ENCODE measurements around the gene ROS1. TPM values are rescaled to one million over a fixed set of nuclear protein-coding genes. Genes with fewer than 3 reads are reported as not detected.
"Not testable (repeated sequence)": the region's sequence is repeated elsewhere in the genome, so short reads cannot be mapped to it uniquely, and the experiment has no call there.

The ROS1 gene
- total RNA-seq, 1 donor from 2014 or later = under 0.01 TPM

DNA sequence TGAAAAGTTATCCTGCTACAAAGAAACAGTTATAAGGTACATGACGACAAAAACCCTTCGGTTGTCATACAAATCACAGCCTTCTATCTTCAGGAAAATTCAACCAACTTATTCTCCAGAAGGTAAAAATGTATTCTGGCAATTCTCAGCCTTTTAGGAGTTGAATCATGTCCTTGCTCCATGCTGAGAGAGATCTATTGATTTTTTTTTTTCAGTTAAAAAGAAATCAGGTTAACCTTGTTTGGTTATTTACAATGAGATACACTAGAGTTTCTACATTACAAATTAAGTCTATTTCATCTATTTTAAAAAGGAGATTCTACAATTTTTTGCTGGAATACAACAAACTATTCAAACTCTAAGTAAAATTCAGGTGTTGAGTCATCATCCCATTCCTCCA is 45.4 kb downstream of the ROS1 start:
- DNase-seq = no peak

DNA sequence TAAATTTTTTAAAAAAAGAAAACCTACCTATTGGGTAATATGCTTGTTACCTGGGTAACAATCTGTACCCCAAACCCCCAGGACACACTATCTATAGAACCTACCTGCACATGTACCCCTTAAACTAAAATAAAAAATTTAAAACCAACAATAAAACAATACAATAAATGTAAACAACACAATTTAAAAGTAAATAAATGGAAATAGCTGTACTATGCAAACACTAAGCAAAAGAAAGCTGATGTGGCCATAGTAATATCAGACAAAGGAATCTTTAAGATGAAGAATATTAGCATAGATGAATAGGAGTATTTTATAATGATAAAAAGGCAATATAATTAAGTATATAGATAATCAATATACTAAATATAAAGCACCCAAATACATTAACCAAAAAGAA is 50.3 kb downstream of the ROS1 start:
- no peak for DNase-seq

DNA sequence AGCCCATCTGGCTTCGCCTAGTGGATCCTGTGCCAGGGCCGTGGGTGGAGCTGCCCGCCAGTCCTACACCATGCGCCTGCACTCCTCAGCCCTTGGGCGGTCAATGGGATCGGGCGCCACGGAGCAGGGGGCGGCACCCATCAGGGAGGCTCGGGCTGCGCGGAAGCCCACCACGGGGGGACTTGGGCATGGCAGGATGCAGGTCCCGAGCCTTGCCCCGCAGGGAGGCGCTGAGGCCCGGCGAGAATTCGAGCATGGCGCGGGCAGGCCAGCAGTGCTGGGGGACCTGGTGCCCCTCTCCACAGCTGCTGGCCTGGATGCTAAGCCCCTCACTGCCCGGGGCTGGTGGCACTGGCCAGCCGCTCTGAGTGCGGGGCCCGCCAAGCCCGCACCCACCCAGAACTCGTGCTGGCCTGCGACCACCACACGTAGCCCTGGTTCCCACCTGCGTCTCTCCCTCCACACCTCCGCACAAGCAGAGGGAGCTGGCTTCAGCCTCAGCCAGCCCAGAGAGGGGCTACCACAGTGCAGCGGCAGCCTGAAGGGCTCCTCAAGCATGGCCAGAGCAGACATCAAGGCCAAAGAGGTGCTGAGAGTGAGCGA is 52.4 kb downstream of the ROS1 start:
- no peak for DNase-seq

DNA sequence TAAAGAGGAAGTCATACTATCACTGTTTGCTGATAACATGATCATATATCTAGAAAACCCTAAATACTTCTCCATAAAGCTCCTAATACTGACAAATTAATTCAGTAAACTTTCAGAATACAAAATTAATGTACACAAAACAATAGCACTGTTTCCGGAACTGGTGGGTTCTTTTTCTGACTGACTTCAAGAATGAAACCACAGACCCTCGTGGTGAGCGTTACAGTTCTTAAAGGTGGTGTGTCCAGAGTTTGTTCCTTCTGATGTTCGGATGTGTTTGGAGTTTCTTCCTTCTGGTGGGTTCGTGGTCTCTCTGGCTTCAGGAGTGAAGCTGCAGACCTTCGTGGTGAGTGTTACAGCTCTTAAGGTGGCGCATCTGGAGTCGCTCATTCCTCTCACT is 53.5 kb downstream of the ROS1 start:
- not testable (repeated sequence) for DNase-seq

DNA sequence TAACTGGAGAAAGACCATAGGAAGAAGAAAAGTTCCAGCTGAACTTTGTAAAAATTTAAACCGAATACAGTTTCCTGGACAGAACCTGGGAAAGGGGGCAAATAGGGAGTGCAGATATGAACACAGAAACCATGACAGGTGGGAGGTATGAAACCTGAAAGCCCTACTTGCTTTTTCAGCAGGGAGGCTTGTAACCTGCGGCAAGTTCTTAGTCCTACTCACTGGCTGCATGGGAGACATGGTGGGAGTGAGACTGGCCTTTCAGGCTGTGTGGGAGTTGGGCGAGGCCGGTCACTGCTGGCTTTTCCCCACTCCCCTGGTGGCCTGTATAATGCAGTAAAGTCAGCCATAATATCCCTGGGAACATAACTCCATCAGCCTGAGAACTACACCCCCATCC is 54.2 kb downstream of the ROS1 start:
- no peak for DNase-seq

DNA sequence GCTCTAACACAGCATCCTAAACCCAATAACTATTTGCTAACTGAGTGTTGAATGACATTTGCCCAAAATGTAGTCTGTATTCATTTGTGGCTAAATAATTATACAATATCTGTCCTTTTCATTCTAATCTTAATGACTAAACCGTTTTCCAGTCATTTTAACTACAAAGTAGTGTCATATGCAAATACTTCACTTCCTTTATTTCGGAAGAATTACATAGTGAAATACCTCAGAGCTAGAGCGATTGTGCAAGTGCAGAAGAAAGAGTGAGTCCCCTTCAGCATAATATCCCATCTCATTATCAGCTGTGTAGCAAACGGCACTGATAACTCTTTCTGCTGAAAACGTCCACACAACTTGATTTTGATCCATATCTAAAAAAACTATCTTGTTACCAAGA is 66.2 kb downstream of the ROS1 start:
- no peak for DNase-seq

DNA sequence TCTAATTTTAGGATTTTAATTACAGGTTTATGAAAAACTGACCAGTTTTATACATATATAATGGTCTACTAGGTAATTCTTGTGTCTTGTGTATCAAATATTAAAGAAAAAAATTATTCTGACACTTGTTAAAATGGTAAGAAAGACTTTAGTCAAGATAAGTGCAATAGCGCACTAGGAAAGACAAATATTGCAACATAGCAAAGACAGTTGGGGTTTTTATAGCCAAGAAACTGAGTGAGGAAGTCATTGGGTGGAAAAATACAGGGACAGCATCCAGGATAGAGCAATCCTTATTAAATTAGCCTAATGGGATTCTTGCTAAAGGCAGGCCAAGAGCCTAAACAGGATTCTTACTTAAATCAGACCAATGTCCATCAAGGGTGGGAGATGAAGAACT is 71.1 kb downstream of the ROS1 start:
- no peak for DNase-seq

DNA sequence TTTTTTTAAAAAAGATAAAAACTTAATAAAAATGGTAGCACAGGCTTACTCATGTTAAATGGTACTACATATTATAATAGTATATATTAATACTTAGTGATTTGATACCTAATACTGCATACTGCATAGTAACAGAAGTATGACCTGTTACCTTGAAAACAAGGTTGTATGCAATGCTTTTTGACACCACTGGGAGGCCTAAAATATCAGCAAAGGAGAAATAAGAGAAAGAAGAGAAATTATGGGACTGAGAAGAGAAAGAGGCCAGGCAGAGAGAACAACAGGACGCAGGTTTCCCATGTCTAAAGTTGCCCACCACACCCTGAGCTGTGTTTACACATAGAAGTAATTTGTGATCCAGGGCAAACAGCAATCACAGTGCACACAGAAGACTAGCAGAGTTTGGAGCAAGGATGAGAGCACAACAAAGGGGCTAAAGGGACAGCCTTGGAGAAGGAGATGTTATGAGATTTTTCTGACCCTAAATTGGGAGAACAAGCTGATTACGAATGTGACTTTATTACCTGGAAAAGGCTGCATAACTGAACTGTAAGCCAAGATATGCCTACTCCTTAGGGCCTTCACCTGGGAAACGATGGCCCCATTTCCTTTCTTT is 73.2 kb downstream of the ROS1 start:
- no peak for DNase-seq

DNA sequence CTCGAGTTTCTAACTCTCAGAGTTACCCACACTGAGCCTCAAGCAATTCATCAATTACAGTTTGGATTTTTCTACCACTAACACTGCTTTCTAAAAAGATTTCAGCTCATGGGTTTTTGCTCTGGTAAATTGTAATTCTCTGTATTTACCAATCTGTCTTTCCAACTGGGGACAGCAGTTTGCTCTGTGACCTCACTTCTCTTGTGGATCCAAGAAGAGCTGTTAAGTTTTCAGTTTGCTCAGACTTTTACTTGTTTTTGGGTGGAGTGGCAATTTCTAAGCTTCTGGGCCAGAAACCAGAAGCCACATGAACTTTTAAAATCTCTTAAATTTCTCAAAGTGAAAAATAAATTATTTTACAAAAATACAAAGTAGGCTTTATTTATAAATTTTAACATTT is 74.2 kb downstream of the ROS1 start:
- DNase-seq = no peak

DNA sequence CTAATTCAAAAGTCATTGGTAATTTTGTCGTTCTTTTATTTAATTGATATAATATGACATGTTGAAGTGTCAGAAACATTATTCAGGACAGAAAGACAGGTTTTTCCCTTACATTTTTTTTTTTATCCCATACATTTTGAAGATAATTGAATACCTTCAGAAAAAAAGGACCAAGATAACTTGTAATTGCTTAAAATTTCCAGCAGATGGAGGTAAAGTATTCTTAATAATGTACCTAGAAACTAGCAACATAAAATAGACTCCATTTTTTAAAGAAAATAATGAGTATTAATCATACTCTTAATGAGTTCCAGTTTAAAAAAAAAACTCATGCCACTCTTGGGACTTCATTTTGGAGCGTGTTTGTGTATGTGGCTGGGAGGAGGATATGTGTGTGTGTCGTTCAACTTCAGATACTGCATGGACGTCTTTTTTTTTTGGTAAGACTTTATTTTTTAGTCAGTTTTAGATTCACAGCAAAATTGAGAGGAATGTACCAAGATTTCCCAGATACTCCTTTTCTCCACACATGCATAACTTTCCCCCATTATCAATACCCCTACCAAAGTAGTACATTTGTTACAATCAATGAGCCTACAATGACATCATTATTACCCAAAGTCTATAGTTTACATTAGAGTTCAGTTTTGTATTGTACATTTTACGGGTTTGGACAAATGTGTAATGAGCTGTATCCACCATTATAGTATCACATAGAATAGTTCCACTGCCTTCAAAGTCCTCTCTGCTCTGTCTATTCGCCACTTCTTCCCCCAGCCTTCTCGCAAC is 79.4 kb downstream of the ROS1 start:
- no peak for DNase-seq

DNA sequence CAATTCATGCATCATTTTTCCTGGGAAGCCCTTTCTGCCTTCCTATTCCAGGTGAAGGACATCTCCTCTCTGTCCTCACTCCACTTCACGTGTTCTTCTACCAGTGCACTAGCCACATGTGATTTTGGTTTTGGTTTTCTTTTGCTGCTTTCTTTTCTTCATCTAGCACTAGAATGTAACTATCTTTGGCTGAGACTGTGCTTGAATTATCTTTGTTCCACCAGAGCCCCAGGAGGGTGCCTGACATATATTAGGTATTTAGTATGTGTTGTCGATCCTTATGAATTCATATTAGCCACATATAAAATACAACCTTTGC is 80.5 kb downstream of the ROS1 start:
- no peak for DNase-seq

DNA sequence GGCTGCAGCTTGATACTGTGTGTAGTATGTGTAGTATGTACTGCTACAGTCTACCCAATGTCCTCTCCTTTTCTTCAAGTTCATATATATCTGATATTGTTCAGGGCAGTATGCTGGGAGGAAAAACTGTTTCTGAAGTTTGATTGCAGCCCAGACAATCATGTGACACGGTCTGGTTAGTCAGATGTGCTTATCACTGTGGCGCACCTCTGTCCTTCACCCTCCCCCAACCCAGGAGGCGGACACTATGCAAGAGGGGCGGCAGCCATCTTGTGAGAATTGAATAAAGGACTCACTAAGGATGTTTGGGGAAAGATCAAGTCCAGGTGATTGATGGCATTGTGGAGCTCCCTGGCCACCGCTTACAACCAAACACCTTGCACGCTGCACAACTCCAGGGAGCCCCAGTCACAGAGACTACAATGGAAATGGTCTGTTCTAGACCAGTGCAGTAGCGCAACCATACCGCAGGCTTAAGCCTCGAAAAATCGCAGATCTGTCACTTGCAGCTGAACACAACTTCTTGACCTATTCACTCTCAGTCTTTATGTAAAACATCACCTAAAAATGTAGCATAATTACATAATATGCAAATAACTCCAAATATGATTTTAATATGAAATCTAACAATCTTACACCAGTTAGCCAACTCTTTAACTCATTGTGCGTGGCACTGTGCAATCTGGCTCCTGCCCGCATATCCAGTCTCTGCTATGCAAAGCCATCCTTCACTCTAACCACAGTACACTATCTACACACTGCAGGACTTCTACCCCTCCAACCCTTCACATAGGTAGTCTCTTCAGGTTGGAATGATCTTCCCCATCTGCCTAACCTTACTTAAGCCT is 81.1 kb downstream of the ROS1 start:
- no peak for DNase-seq

DNA sequence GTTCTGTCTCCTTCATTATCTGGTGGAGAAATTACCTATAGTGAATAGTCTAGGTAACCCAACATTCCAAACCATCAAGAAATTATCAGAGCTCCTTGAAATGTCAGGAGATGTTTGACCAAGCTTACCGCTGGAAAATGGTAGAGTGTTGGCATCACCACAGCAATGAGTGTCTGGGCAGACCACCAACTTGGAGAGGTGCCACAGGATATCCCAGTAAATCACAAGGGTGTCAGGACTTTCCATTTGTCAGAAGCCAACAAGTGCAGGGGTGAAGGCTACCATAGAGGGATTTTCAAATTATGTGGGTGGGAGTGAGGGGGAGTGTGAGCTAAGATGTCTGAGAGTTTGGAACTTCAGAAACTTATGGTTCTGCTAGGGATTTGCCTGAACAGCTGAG is 87.2 kb downstream of the ROS1 start:
- DNase-seq = no peak

DNA sequence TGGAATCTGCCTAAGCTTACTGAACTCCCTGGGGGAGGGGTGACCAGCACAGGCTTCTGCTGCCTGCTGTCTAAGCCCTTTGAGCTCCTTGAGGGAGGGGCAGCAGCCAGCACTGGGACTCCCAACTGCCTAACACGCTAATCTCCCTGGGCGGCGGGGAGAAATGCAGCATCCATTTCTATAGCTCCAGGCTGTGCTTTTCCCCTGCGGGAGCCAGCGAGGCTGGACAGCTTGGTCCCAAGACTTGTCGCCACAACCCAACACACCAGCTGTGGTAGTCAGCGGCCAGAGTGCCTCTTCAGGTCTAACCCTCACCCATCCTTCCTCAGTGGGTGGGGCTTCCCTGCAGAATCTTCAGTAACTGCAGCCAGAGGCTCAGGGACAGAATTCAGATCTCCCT is 95.8 kb downstream of the ROS1 start:
- no peak for DNase-seq

DNA sequence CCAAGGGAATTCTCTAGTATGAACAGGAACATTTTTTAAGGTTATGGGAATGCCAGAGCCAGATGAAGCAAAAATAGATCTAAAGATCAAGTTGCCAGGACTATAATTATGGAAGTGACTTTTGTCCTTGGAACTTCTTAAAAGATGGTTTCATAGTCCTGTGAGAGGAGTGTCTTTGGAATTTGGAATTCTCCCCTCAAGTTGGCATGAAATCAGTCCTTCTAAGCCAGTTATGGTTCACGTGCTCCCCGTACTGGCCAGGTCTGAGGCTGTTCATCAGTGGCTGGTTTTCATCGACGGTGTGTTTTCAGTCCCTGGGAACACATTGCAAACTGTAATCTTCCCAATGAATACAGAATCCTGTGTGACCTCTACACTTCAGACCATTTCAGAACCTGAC is 97.2 kb downstream of the ROS1 start:
- no peak for DNase-seq

DNA sequence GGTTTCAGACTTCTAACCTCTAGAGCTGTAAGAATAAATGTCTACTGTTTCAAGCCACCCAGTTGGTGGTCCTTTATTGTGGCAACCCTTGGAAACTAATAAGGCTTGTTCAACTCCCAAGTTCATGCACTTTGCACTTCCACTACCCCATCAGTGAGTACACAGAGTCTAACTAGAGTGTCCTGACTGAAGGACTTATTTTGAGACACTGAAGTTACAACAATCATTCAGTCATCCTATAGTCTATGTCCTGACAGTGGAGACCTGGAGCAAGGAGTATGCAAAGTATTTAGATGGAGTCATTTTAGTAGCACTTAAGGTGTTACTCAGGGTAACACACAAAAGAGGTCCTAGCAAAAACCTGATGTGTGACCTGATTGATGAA is 97.7 kb downstream of the ROS1 start:
- no peak for DNase-seq

DNA sequence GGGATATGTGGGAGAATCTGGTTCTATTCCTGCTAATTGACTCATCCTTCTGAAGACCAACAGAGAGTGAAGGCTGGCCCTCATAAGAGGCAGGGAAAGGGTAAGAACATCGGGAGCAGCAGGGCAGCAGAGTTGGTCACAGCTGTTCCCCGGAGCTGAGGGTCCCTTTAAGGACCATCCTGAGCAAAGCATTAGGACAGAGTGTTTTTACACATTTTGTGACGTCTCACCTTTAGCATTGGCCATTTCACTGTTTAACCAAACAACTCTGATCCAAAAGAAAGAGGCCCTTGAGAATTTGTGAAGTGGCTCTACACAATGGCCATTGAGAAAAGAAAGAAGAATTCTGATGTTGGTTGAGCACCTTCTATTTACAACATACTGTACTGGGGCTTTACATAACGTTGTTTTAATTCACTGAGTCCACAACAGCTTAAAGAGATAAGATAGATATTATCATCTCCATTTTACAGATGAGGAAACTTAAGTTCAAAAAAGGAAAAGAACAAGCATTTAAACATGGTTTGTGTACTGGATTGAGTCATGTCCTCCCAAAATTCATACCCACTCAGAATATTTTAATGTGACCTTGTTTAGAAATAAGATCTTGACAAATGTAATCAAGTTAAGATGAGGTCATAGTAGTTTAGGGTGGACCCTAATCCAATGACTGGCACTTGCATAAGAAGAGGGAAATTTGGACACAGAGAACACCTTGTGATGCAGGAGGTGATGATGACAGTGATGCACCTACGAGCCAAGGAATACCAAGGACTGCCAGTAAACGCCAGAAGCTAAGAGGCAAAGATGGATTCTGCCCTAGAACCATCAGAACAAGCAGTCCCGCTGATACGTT is 98.4 kb downstream of the ROS1 start:
- no peak for DNase-seq

DNA sequence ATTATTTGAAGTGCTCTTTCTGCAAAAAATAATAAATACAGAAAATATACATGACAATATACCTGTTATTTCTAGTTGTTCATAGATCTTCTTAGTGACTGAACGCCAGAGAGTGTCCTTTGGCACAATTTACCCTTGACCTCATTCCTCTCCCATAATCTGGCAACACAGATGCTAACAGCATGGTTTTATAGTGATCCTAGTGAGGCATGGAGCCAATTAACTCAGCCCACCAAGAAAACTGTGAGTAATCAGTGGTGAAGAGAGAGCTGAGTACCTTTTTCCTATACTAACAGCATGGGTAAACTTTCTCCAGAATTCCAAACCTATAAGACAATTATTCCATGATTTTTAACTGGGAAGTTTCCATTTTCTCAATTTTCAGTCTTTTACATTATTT is 99.3 kb downstream of the ROS1 start:
- no peak for DNase-seq

DNA sequence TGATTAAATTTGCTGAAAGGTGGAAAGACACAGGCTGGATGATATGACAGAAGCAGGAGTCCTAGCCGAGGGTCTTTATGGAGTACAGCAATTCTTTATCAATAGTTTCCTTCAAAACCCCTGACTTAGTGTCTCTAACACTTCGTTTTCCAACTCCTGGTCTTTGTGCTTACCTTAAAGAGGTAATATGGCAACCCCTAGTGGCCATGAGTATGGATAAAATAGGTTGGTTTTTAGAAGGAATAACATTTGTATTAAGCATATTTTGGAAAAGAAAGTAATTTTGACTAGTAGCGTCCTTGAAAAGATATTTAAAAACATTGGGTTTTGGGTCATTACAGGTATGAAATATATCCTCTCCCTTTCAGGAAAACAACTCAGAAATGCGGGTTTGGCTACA is 108.5 kb downstream of the ROS1 start:
- DNase-seq = no peak

DNA sequence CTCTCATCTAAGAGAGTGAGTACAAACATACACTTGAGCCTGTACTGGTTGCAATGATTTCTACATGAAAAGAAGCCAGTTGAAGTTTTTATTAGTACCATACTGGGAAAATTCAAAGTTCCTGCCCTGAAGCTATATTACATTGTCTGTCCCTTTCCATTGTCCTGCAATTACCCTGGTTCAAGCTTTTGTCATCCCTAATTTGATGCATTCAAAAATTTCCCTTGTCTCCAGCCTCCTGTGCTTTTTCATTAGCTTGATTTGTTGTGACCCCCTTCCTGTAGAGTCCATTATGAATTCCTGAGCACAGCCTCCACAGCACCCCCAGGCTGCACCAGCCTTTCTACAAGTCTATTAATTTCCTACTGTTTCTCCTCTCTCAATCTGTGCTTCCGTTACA is 114.0 kb downstream of the ROS1 start:
- no peak for DNase-seq

DNA sequence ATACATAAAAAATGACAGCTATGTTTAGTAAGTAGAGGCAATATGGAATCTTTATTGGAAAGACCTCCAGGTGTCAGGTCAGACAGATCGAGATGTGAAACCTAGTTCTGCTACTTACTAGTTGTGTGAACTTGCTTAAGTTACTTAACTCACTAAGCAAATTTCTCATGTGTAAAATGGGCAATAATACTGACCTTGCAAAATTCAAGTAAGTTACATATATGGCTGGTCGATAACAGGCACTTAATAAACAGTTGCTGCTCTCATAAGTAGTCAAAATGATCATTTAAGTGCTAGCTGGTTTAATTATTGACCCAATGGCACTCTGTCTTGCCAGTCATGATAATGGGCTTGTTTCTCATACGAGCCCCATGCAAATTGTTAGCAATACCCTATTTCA is 114.4 kb downstream of the ROS1 start:
- no peak for DNase-seq

DNA sequence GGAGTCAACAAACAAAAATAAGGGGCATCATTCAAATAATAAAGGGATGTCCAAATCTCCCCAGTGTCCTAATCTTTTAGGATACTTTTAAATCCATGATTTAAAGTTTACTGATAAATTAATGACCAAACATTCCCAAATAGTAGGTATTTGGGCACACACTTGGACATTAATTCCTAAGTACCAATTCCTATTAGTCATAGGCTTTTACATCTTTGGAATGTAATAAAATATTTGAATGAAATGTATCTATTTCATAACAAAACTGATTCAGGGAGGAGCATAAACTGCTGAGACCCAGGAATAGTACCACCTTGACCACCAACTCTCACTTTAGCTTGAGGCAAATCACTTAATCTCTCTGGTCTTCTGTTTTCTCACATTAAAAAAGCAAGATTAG is 116.1 kb downstream of the ROS1 start:
- no peak for DNase-seq

Data from occipital lobe (tissue), 2 donors.